ENCODE results near the gene ENOX2. TPM values are rescaled to one million over a fixed set of nuclear protein-coding genes. Genes with fewer than 3 reads are reported as not detected.
"Not testable (repeated sequence)": the region's sequence is repeated elsewhere in the genome, so short reads cannot be mapped to it uniquely, and the experiment has no call there.

The ENOX2 gene, protein sequence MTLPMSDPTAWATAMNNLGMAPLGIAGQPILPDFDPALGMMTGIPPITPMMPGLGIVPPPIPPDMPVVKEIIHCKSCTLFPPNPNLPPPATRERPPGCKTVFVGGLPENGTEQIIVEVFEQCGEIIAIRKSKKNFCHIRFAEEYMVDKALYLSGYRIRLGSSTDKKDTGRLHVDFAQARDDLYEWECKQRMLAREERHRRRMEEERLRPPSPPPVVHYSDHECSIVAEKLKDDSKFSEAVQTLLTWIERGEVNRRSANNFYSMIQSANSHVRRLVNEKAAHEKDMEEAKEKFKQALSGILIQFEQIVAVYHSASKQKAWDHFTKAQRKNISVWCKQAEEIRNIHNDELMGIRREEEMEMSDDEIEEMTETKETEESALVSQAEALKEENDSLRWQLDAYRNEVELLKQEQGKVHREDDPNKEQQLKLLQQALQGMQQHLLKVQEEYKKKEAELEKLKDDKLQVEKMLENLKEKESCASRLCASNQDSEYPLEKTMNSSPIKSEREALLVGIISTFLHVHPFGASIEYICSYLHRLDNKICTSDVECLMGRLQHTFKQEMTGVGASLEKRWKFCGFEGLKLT
- 12.7 TPM in 2 replicates for total RNA-seq

DNA sequence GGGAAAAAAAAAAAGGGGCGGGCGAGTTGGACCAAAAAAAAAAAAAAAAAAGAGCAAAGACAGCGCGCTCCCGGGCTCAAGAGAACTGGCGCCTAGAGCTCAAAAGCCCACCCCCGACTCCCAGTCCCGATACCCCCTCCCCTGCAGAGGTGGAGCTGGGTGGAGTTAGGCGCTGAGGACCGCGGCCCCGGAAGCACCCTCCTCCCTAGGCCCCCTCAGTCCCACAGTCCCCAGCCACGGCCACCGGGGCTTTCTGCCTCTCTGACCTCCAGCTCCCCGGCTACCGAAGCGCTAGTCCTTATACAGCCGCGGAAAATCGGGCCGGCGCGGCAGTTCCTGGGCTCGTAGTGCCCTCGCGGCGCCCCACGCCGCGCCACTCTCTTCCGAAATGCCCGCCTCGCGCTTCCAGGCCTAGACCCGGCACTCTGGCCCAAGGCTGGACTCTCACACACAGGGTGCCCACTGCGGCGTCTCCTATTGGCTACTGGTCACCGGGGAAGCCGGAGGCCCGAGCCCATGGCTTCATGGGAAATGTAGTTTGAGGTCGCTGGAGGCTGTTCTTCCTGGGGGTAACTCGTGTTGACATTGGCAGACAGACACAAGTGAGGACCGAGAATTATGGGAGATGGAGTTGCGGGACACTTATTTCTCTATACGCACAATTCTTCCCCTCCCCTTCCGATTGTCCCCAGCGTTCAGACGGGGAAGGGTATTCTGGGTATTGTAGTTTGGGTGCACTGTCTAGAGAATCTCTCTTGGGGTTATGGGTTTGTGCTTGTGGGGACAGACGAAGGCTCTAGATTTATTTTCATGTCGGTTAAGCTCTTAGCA, at the start of gene ENOX2:
Gene ENOX2, minus strand, starts transcription at position 427 of the 831 bp plus-strand sequence. CDS start 199,993 bp downstream, outside the sequence.
- intact Hi-C loops (cut with micrococcal nuclease), result loop anchor here (1.0 to 10.0 kb wide), 14 partner anchors 366 to 1582 kb away; partner anchors contain the start of genes MBNL3, RBMX2, SLC25A14 and STK26

DNA sequence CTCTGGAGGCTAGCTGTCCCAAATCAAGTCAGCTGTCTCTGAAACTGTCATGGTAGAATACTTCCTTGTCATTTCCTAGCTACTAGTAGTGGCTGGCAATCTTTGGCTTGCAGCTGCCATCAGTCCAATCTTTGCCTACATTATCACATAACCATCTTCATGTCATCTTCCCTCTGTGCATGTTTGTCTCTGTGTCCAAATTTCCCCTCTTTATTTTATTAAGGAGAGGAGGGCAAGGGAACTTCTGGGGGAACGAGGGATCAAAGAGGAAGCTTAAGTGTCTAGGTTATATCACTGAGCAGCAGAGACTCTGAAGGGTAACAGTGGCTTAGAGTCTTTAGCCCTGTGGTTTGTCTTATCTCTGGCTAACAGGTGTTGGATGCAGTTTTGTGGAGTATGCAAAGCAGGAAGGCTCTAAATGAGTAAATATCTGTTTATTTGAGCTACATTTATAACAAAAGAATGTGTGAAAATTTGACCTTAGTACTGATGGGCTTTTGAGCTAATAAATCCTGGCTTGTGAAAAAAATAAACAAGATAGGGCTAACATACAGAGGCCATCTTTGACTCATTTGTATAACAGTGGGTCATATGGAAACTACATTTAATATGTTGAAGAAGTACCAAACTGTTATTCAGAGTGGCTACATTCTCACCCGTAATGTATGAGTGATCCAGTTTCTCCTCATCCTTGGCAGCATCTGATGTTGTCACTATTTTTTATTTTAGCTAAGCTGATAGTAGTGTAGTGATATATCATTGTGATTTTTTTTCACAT, 49.4 kb upstream of the ENOX2 start:
- intact Hi-C loops (cut with micrococcal nuclease), result no loop called here

GRCh38 chrX:130944230-130944629, 41.2 kb upstream of the ENOX2 start:
- intact Hi-C loops (cut with micrococcal nuclease), result no loop called here

GRCh38 chrX:130937101-130937500, 34.1 kb upstream of the ENOX2 start:
- intact Hi-C loops (cut with micrococcal nuclease), result no loop called here

- intact Hi-C loops (cut with micrococcal nuclease), result no loop called here
Observed at GRCh38 chrX:130933358-130933757, 30.3 kb upstream of the ENOX2 start.

DNA sequence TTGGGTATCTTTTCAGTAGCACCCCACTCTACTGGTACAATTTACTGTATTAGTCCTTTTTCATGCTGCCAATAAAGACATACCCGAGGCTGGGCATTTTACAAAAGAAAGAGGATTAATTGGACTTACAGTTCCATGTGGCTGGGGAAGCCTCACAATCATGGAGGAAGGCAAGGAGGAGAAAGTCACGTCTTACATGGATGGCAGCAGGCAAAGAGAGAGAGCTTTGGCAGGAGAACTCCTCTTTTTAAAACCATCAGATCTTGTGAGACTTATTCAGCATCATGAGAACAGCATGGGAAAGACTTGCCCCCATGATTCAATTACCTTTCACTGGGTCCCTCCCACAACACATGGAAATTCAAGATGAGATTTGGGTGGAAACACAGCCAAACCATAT, 17.4 kb upstream of the ENOX2 start:
- intact Hi-C loops (cut with micrococcal nuclease), result not testable (repeated sequence)

- intact Hi-C loops (cut with micrococcal nuclease), result loop anchor here (5.0 kb wide), 2 partner anchors 517 to 1312 kb away; partner anchors contain the start of gene RBMX2
Observed at GRCh38 chrX:130919676-130920075, 16.7 kb upstream of the ENOX2 start.

DNA sequence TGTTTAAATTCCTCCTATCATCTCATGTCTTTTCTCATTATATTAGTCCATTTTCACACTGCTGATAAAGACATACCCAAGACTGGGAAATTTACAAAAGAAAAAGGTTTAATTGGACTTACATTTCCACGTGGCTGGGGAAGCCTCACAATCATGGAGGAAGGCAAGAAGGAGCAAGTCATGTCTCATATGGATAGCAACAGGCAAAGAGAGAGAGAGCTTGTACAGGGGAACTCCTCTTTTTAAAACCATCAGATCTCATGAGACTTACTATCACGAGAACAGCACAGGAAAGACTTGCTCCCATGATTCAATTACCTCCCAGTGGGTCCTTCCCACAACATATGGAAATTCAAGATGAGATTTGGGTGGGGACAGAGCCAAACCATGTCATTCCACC, 15.5 kb upstream of the ENOX2 start:
- intact Hi-C loops (cut with micrococcal nuclease), result loop anchor here (5.0 kb wide), 2 partner anchors 516 to 1311 kb away; partner anchors contain the start of gene RBMX2

DNA sequence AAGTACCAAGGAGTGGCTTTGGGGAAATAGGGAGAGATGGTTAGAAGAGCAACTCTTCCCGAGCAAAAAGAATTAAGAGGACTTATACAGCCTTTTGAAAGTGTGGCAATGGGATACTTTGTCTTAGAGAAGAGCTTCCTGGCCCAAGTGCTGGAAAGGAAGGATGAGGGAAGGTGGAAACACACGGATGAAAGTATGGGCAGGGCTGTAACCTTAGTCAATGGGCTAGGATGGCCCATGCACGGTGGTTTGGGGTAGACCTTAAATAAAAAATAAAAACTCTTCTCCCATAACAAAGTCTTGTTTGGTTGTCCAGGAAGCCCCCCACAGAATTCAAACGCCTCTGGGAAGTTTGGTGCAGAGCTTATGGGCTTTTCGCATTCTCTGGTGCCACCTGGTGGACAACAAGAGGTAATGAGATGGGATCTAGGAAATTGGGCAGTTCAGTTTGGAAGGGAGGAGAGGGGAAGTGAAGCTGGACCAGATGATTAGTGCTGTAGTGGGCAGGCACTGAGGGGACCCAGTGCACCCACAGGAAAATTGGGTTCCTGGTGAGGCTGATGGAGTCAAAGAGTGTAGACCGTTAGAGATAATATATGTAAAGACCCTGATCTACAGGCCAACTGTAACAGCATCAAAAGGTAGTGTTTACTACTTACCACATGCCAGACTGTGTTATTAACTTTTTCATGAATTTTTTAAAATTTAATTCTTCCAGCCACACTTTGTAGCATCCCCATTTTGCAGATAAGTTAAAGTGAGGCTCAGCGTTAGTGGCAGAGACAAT, 13.8 kb upstream of the ENOX2 start:
- intact Hi-C loops (cut with micrococcal nuclease), result loop anchor here (1.0 to 5.0 kb wide), 6 partner anchors 341 to 1310 kb away; partner anchors contain the start of gene RBMX2

- intact Hi-C loops (cut with micrococcal nuclease), result loop anchor here (5.0 kb wide), 2 partner anchors 513 to 1308 kb away; partner anchors contain the start of gene RBMX2
Observed at GRCh38 chrX:130915302-130915701, 12.3 kb upstream of the ENOX2 start.

GRCh38 chrX:130909469-130910136, 6.6 kb upstream of the ENOX2 start:
- intact Hi-C loops (cut with micrococcal nuclease), result loop anchor here (10.0 kb wide), 1 partner anchor 1575 kb away; the partner anchor contains the start of gene MBNL3

- intact Hi-C loops (cut with micrococcal nuclease), result loop anchor here (10.0 kb wide), 1 partner anchor 1578 kb away; the partner anchor contains the start of gene MBNL3
Observed at GRCh38 chrX:130906776-130907175, 3.8 kb upstream of the ENOX2 start.

GRCh38 chrX:130902446-130902782, 595 bp downstream of the ENOX2 start:
- intact Hi-C loops (cut with micrococcal nuclease), result loop anchor here (1.0 to 10.0 kb wide), 6 partner anchors 365 to 1582 kb away; partner anchors contain the start of genes MBNL3 and STK26

GRCh38 chrX:130896802-130897501, 6.1 kb downstream of the ENOX2 start:
- intact Hi-C loops (cut with micrococcal nuclease), result no loop called here

GRCh38 chrX:130896026-130896425, 7.0 kb downstream of the ENOX2 start:
- intact Hi-C loops (cut with micrococcal nuclease), result no loop called here

- intact Hi-C loops (cut with micrococcal nuclease), result no loop called here
Observed at GRCh38 chrX:130895299-130895698, 7.7 kb downstream of the ENOX2 start.

DNA sequence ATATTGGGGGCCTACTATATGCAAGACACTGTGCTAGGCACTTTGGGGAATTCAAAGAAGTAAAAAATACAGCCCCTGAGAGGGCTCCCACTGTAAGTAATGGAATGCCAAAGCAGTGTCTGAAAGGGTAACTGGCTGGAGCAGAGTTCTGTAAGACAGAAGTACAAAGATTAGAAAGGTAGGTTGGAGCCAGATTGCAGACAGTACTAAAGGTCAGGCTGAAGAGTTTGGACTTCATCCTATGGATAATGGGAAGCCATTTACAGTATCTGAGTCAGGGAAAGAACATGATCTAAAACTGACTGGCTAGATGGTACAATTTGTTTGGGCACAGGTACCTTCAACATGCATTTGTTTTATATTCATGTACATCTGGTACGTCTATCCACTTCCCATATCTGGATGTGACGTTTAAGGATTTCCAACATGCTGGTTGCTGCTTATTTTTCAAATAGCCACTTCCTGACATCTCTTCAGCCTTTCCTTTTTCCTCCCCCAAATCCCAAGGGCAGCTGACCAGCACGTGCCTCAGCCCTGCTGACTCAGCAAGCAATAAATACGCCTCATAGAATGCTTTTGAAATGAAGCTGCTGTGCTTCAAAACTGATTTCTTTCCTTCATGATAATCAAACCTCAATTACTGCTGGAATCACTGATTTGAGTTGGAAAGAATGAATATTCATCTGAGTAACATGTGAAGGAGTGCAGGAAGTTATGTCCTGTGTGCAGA, 9.5 kb downstream of the ENOX2 start:
- intact Hi-C loops (cut with micrococcal nuclease), result no loop called here

DNA sequence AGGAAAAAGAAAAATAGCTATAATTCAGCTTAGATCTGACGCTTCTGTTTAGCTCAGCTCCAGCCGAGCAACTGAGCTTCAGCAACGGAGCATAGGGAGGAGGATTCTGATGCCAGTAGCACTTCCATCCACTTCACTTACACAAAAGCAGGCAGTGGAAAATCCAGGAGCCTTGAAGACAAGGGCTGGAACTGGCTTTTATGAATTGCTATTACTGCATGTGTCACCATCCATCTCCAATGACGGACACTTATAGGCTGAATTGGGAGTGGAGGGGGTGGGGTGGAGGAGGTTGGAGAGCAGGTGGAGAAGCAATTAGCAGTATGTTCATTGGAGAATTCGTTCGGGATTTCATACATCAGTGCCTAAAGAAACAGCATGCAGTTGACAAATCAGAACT, 15.6 kb downstream of the ENOX2 start:
- intact Hi-C loops (cut with micrococcal nuclease), result no loop called here
